ENCODE measurements around the gene TMBIM1.

- TF ChIP-seq YY1 (IDR thresholded peaks at IDR 0.05; ENCODE audit: low read depth): no peak
- TF ChIP-seq RAD21 (IDR thresholded peaks at IDR 0.05; ENCODE audit: low read length): no peak
- TF ChIP-seq, protein P1, sequence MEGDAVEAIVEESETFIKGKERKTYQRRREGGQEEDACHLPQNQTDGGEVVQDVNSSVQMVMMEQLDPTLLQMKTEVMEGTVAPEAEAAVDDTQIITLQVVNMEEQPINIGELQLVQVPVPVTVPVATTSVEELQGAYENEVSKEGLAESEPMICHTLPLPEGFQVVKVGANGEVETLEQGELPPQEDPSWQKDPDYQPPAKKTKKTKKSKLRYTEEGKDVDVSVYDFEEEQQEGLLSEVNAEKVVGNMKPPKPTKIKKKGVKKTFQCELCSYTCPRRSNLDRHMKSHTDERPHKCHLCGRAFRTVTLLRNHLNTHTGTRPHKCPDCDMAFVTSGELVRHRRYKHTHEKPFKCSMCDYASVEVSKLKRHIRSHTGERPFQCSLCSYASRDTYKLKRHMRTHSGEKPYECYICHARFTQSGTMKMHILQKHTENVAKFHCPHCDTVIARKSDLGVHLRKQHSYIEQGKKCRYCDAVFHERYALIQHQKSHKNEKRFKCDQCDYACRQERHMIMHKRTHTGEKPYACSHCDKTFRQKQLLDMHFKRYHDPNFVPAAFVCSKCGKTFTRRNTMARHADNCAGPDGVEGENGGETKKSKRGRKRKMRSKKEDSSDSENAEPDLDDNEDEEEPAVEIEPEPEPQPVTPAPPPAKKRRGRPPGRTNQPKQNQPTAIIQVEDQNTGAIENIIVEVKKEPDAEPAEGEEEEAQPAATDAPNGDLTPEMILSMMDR (IDR thresholded peaks at IDR 0.05): no peak
- TF ChIP-seq, protein P2, sequence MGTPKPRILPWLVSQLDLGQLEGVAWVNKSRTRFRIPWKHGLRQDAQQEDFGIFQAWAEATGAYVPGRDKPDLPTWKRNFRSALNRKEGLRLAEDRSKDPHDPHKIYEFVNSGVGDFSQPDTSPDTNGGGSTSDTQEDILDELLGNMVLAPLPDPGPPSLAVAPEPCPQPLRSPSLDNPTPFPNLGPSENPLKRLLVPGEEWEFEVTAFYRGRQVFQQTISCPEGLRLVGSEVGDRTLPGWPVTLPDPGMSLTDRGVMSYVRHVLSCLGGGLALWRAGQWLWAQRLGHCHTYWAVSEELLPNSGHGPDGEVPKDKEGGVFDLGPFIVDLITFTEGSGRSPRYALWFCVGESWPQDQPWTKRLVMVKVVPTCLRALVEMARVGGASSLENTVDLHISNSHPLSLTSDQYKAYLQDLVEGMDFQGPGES (IDR thresholded peaks at IDR 0.05; ENCODE audit: low read depth, low read length): no peak
- TF ChIP-seq, protein P3, sequence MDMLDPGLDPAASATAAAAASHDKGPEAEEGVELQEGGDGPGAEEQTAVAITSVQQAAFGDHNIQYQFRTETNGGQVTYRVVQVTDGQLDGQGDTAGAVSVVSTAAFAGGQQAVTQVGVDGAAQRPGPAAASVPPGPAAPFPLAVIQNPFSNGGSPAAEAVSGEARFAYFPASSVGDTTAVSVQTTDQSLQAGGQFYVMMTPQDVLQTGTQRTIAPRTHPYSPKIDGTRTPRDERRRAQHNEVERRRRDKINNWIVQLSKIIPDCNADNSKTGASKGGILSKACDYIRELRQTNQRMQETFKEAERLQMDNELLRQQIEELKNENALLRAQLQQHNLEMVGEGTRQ (IDR thresholded peaks at IDR 0.05; ENCODE audit: borderline replicate concordance, low read depth, low read length): no peak
- no peak for TF ChIP-seq POLR2AphosphoS5 (IDR thresholded peaks at IDR 0.05; ENCODE audit: low read depth, low read length)
- TF ChIP-seq, protein P4, sequence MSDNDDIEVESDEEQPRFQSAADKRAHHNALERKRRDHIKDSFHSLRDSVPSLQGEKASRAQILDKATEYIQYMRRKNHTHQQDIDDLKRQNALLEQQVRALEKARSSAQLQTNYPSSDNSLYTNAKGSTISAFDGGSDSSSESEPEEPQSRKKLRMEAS (IDR thresholded peaks at IDR 0.05; ENCODE audit: low read depth): no peak
Measured at GRCh38 chr2:218265626-218266025, 26.7 kb downstream of the TMBIM1 start.
